ENCODE results near the gene MEOX2. TPM values are rescaled to one million over a fixed set of nuclear protein-coding genes. Genes with fewer than 3 reads are reported as not detected.

The MEOX2 gene
- total and polyA plus RNA-seq, 2 of the 8 experiments (the other 6 are each of a cell fraction or from before 2014, with no cell fraction given): 0.05 to 0.19 TPM

DNA sequence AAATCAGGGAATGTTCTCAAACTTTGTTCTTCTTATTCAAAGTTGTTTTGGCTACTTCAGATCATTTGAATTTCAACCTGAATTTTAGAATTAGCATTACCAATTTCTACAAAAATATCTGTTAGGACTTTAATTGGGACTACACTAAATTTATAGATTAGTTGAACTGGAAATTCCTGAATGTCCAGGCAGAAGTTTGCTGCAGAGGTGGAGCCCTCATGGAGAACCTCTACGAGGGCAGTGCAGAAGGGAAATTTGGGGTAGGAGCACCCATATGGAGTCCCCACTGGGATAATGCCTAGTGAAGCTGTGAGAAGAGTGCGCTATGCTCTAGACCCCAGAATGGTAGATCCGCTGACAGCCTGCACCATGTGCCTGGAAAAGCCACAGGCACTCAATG is 101.9 kb downstream of the MEOX2 start:
- Histone ChIP-seq H2BK5ac (ENCODE audit: low read depth, low read length) (no peak overlapping the region), H3K79me1 (ENCODE audit: low read depth, low read length) (no peaks in the 10 kb centered on the region), H3K36me3 (ENCODE audit: control insufficient read depth in 2 of 4, insufficient read depth in 4 of 4, low read length in 3 of 4) (0 out of 8 replicates have a peak, but pooled peaks cover 0 to 3% (median 0%) of the 10 kb centered on the region in 4 experiments), H2AFZ (ENCODE audit: low read length) (no peak overlapping the region), H2BK12ac (ENCODE audit: low read depth, low read length) (no peak overlapping the region), H3K9ac (replicated peaks in 1 of 4; ENCODE audit: extremely low read depth in 1 of 4, low read depth in 3 of 4, low read length in 3 of 4) (no peak overlapping the region), H3K56ac (replicated peaks; ENCODE audit: insufficient read length, low read depth, low read length) (no peak overlapping the region), H4K8ac (ENCODE audit: extremely low read depth, insufficient read depth, low read length) (no peak overlapping the region), H2BK15ac (ENCODE audit: low read length) (no peak overlapping the region), H3K79me2 (ENCODE audit: control insufficient read depth in 1 of 2, insufficient read depth in 2 of 2, low read length in 2 of 2) (no peaks in the 10 kb centered on the region), H3K4me3 (ENCODE audit: extremely low read depth in 1 of 4, insufficient read depth in 2 of 4, low read depth in 3 of 4, low read length in 4 of 4) (no peak overlapping the region), H2BK120ac (replicated peaks; ENCODE audit: low read depth, low read length) (no peak overlapping the region), H3K18ac (ENCODE audit: extremely low read depth, low read length) (no peak overlapping the region), H3K27ac (ENCODE audit: low read depth, low read length) (no peak overlapping the region), H2BK20ac (ENCODE audit: low read length) (no peak overlapping the region), H3K9me3 (ENCODE audit: insufficient read depth in 2 of 2, low read depth in 1 of 2, low read length in 1 of 2) (peaks cover 7 to 12% of the 10 kb centered on the region in 2 experiments), H3K4me1 (replicated peaks in 1 of 4; ENCODE audit: control insufficient read depth in 3 of 4, insufficient read depth in 4 of 4, low read length in 3 of 4) (no peaks in the 10 kb centered on the region), H3K23ac (ENCODE audit: insufficient read length) (no peak overlapping the region), H4K5ac (ENCODE audit: insufficient read length, low read depth, low read length) (no peak overlapping the region), H4K20me1 (replicated peaks in 1 of 2; ENCODE audit: control insufficient read depth in 1 of 2, insufficient read depth in 2 of 2, low read length in 2 of 2) (no peaks in the 10 kb centered on the region), H3K14ac (ENCODE audit: insufficient read length) (no peak overlapping the region), H4K91ac (replicated peaks; ENCODE audit: insufficient read length, low read length) (no peak overlapping the region), H3K4me2 (ENCODE audit: insufficient read depth in 1 of 2, low read depth in 2 of 2, low read length in 2 of 2) (no peak overlapping the region), H2AK5ac (ENCODE audit: low read depth, low read length) (no peak overlapping the region), H3K23me2 (ENCODE audit: low read depth, low read length) (no peaks in the 10 kb centered on the region; the same call in 1 of the 2 replicates), H3K4ac (replicated peaks; ENCODE audit: insufficient read length, low read depth, low read length) (no peak overlapping the region), H3K27me3 (replicated peaks in 1 of 4; ENCODE audit: control insufficient read depth in 3 of 4, extremely low read depth in 1 of 4, insufficient read depth in 3 of 4, low read length in 3 of 4) (no peaks in the 10 kb centered on the region)
- POLR2A ChIA-PET (ENCODE audit: partially characterized antibody): no interaction called here
- no peak for DNase-seq (ENCODE audit: low read depth in 1 of 2, low spot score in 2 of 2)
- 92% methylated on average over 3 of the region's 3 CpGs; no CpG with 5 or more reads in 1 of the 2 experiments for WGBS, 2 experiments (ENCODE audit: extremely low coverage in 1 of 2, insufficient coverage in 1 of 2, insufficient read length in 1 of 2, insufficient replicate concordance in 2 of 2, low coverage in 1 of 2, low lambda C conversion rate in 2 of 2, missing lambda C conversion rate in 1 of 2)
- CTCF ChIA-PET (ENCODE audit: partially characterized antibody): no interaction called here
- FAIRE-seq: no peak
- no peak for TF ChIP-seq EGR1 (IDR thresholded peaks at IDR 0.05; ENCODE audit: borderline replicate concordance, low read depth, low read length)
- no peak for TF ChIP-seq ASH2L (IDR thresholded peaks at IDR 0.05; ENCODE audit: low read length)
- TF ChIP-seq, protein P1, sequence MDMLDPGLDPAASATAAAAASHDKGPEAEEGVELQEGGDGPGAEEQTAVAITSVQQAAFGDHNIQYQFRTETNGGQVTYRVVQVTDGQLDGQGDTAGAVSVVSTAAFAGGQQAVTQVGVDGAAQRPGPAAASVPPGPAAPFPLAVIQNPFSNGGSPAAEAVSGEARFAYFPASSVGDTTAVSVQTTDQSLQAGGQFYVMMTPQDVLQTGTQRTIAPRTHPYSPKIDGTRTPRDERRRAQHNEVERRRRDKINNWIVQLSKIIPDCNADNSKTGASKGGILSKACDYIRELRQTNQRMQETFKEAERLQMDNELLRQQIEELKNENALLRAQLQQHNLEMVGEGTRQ (IDR thresholded peaks at IDR 0.05; ENCODE audit: low read length): no peak
- TF ChIP-seq CHD1 (IDR thresholded peaks at IDR 0.05; ENCODE audit: low read depth, low read length): no peak
- TF ChIP-seq YY1 (IDR thresholded peaks at IDR 0.05; ENCODE audit: low read depth, low read length): no peak
- TF ChIP-seq POU5F1 (IDR thresholded peaks at IDR 0.05; ENCODE audit: low read depth, low read length): no peak
- no peak for TF ChIP-seq KDM1A (IDR thresholded peaks at IDR 0.05; ENCODE audit: borderline replicate concordance, low read length)
- TF ChIP-seq, protein P2, sequence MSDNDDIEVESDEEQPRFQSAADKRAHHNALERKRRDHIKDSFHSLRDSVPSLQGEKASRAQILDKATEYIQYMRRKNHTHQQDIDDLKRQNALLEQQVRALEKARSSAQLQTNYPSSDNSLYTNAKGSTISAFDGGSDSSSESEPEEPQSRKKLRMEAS (IDR thresholded peaks at IDR 0.05): no peak
- no peak for TF ChIP-seq GABPA (IDR thresholded peaks at IDR 0.05; ENCODE audit: borderline replicate concordance, insufficient read depth, low read length)
- no peak for TF ChIP-seq BACH1 (IDR thresholded peaks at IDR 0.05; ENCODE audit: low read length)
- no peak for TF ChIP-seq RFX5 (IDR thresholded peaks at IDR 0.05; ENCODE audit: borderline replicate concordance, low read depth, low read length)
- TF ChIP-seq SAP30 (IDR thresholded peaks at IDR 0.05; ENCODE audit: insufficient read depth, insufficient replicate concordance, low read length): no peak
- no peak for TF ChIP-seq TCF12 (IDR thresholded peaks at IDR 0.05; ENCODE audit: low read depth, low read length)
- TF ChIP-seq JUND (IDR thresholded peaks at IDR 0.05; ENCODE audit: low read length): no peak

Data from H1 (cell line).